Measurements from ENCODE around the gene ZNF43.
A peak's percentile ranks its signal among the peaks of the same experiment; 100 is the strongest.
"Not testable (repeated sequence)": the region's sequence is repeated elsewhere in the genome, so short reads cannot be mapped to it uniquely, and the experiment has no call there.

Gene ZNF43

DNA sequence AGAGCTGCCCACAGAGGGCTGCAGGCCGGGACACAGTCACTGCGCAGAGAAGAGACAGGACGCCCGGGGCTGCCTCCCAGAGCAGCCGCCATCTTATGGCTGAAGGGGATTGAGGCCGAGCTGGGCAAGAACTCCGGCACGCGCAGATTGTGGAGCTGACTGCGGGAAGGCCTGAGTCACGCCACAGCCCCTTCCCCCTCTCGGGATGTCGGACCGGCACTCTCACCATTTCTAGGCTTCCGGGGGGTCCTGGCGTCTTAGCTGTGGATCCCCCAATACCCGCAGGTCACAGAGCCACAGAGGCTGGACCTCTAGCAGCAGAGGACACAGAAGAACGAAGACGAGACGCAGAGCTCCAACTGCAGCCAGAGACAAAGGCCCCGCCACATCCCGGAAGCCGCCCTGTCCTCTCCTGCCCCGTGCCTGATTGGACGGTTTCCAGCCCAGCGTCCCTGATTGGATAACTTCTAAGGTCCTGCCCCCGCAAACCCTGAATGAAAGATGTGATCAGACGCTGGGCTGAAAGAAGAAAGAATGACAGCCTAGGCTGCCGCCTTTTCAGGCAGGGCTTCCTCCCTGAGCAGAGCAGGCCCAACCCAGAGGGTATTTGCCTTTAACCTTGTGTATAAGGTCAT lies at the start of gene ZNF43:
Gene ZNF43, minus strand, starts transcription at position 373 of the 635 bp plus-strand sequence. Its CDS starts 144 bp downstream, at position 229.
- peak; percentile 78 to 93 for DNase-seq (ENCODE audit: extremely low read depth in 1 of 2, low read depth in 1 of 2)

DNA sequence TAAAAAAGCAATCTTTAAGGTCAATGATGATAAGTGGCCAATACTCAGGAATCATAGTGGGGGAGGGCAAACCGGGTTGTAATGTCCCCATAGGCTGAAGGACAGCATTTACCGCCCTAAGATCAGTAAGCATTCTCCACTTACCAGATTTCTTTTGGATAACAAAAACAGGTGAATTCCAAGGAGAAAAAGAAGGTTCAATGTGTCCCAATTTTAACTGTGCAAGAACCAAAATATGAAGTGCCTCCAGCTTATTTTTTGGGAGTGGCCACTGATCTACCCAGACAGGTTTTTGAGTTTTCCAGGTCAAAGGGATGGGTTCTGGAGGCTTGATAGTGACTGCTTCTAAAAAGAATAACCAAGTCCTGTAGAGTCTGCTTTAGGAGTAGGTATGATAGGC lies 49.5 kb upstream of the ZNF43 start:
- DNase-seq (ENCODE audit: extremely low read depth in 1 of 2, low read depth in 1 of 2), result not testable (repeated sequence)

DNA sequence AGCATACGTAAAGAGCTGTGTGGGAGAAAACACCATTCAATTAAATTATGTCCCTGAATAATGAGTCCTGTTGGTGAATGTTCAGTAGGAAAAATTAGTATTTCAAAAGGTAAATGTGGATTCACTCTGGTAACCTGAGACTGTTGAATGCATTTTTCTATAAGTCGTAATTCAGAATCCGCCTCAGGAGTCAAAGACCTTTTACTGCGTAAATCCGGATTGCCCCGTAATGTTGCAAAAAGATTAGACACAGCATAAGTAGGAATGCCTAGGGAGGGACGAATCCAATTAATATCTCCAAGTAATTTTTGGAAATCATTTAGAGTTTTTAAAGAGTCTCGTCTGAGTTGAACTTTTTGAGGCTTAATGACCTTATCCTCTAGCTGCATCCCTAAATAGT lies 48.8 kb upstream of the ZNF43 start:
- not testable (repeated sequence) for DNase-seq (ENCODE audit: extremely low read depth in 1 of 2, low read depth in 1 of 2)

DNA sequence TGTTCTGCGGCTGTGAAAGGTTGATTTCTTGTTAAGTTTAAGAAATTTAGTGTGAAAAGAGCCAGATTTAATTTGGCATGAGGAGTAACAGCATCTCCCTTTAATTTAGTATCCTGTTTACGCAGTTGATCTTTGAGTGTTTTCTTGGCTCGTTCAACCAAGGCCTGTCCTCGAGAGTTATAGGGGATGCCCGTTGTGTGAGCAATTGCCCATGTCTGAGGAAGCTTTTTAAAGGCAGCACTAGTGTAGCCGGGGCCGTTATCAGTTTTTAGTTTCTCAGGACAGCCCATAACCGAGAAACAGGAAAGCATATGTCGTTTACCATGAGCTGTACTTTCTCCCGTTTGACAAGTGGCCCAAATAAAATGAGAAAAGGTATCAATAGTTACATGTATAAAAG lies 47.5 kb upstream of the ZNF43 start:
- DNase-seq (ENCODE audit: extremely low read depth in 1 of 2, low read depth in 1 of 2), result no peak

DNA sequence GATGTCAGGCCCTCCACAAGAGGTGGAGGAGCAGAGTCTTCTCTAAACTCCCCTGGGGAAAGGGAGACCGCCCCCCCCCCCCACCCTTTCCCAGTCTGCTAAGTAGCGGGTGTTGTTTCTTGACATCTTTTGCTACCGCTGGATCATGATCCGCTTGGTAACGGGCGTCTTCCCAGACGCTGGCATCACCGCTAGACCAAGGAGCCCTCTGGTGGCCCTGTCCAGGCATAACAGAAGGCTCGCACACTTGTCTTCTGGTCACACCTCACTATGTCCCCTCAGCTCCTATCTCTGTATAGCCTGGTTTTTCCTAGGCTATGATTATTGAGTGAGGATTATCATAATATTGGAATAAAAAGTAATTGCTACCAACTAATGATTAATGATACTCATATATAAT lies 44.8 kb upstream of the ZNF43 start:
- not testable (repeated sequence) for DNase-seq (ENCODE audit: extremely low read depth in 1 of 2, low read depth in 1 of 2)

DNA sequence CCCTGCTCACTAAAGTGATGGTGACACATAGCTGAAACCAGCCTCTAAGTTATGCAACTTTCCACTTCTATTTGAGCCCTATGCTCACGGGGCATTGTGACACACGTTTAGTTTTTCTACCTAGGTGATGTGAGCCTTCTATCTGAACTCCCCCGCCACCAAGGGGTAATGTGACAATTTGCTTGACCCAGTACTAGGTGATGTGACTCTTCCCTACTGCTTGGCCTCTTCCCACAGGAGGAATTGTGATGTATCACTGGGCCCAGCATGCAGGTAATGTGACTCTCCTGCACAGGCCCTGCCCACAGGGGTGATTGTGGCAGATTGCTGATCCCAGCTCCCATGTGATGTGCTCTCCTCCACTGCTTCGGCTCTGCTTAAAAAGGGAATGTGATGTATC lies 42.7 kb upstream of the ZNF43 start:
- DNase-seq (ENCODE audit: extremely low read depth in 1 of 2, low read depth in 1 of 2), result no peak

DNA sequence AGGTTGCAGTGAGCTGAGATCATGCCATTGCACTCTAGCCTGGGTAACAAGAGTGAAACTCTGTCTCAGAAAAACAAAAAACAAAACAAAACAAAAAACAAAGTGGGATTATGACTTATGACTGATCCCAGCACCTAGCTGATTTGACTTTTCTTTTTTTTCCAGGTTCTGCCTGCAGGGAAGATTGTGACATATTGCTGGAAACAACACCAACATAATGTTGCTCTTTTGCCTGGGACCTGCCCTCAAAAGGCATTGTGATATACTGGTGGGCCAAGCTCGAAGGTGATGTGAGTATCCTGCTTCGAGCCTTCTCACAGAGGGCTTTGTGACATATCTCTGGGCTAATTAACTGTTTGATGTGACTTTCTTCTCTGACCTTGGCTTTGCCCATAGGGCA lies 42.0 kb upstream of the ZNF43 start:
- no peak for DNase-seq (ENCODE audit: extremely low read depth in 1 of 2, low read depth in 1 of 2)

DNA sequence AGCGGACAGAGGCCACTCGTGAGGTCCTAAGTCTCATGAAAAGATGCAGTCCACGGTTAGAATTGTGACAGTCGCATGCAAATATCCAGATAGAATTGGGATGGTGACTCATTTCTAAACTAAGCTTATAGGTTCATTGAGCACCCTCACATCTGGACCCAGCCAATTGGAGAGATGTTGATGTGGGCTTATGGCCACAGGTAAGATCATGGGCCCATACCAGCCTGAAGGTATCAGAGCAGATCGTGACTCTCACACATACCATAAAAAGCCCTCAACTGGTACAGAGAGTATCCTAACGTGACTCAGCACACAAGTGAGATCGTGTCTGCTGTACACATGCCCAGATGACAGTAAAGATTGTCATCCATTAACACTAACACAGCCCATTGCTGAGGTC lies 40.6 kb upstream of the ZNF43 start:
- not testable (repeated sequence) for DNase-seq (ENCODE audit: extremely low read depth in 1 of 2, low read depth in 1 of 2)

DNA sequence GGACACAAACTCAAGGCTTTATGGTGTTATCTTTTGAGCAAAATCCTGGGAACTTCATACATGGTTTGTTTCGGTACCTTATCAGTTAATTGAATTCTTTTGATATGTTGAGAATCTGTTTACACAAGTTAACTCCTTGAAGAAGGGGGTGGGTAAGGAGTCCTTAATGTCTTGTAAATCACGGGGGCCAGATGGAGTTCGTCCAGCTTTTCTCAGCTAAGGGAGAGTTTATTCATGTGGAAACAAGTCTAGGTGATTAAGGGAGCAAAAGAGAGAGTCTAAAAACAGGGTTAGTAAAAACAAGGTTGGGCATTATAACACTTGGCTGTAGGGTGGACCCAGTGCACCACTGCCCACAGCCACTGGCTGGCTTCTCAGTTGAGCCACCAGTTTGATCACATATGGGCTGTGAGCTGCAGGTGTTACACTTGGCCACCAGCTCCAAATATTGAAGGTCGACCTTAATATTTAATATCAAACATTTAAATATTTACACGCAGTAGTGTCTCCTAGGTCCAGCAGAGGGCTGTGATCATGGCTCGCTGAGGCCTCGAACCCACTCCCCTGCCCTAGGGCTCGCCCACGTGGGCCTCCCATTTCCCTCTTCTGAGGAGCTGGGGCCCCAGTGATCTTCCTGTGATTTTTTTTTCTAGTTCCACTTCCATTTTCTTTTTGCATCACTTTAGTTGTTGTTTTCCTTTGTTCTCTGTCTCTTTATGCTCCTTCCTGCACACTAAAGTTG lies 21.0 kb upstream of the ZNF43 start:
- no peak for DNase-seq (ENCODE audit: extremely low read depth in 1 of 2, low read depth in 1 of 2)

DNA sequence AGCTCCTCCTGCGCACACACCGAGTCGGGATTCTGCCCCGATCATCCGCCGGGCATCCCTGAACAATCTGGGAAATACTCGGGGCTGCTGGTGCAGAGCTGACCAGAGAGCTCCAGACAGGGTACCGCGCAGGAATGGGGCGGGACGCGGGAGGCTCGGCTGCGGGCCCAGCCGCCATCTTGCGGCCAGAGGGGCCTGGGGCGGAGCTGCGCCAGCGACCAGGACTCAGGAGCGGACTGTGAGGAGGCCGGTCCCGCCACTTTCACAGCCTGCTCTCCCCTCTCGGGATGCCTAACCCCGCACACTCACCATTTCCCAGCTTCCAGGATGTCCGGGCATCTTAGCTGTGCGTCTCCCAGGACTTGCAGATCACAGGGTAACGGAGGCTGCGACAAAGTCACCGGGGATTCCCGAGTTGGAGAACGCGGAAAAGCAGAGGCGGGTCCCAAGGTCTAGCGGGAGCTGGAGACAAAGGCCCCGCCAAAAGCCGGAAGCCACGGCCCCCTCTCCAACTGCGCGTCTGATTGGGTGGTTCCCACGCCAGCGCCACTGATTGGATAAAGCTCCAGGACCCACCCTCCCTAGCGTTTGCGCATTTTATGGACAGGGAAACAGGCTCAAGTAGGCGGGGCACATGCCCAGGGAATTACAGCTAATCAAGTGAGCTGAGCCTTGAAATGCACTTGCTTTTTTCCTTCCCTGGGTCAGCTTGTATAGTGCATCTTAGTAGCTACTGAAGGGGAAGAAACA lies 15.8 kb upstream of the ZNF43 start:
- peak; percentile 73 to 89 for DNase-seq (ENCODE audit: extremely low read depth in 1 of 2, low read depth in 1 of 2)

DNA sequence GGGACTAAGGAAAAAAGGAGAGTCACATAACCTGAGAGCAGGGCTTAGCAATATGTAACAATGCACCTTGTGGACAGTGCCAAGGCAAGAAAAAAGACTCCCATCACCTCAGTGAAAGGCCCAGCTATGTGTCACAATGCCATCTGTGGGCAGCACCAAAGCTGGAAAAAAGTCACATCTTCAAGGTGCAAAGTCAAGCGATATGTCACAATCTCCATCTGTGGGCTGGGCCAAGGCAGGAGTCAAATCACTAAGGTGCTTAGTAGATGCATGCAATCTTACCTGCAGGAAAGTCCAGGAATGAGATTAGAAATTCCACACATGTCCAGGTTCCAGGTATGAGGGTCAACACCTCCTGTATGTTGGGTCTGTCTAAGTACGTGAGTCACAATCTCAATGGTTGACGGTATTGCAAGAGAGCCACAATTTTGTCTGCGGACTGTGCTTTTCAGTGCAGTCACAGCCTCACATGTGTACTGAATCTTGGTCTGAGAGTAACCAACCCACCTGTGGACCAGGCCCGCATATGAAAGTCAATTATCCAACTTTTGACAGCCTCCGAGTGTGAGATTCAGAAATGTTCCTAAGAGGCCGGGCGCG lies 14.8 kb upstream of the ZNF43 start:
- no peak for DNase-seq (ENCODE audit: extremely low read depth in 1 of 2, low read depth in 1 of 2)

DNA sequence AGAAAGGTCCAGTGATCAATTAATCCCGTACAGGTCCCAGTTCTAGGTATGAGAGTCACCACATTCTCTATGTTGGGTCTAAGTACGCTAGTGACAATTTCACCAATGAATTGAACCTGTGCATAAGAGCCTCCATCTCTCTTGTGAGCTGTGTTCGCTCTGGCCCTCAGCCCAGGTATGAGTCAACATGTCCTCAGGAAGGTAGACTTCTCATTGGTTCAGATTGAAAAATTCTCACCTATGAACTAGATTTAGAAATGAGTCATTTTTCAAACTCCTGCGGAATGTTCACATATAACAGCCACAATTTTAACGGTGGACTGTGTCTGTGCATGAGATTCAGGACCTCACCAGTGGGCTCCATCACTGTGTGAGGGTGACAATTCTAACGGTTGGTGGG lies 12.7 kb upstream of the ZNF43 start:
- DNase-seq (ENCODE audit: extremely low read depth in 1 of 2, low read depth in 1 of 2), result no peak

DNA sequence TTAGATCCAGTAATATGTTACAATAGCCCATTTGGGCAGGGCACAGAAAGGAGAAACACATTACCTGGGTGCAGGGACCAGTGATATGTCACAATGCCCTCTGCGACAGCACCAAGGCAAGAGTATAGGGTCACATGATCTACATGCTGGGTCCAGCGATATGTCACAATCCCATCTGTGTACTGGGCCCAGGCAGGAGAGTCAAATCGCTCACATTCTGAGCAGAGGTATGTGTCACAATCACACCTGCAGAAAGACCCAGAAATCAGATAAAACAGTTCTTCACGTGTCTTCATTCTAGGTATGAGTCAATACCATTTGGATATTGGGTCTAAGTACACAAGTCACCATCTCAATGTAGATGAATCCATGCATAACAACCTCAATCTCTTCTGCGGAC lies 7.1 kb upstream of the ZNF43 start:
- DNase-seq (ENCODE audit: extremely low read depth in 1 of 2, low read depth in 1 of 2), result no peak

DNA sequence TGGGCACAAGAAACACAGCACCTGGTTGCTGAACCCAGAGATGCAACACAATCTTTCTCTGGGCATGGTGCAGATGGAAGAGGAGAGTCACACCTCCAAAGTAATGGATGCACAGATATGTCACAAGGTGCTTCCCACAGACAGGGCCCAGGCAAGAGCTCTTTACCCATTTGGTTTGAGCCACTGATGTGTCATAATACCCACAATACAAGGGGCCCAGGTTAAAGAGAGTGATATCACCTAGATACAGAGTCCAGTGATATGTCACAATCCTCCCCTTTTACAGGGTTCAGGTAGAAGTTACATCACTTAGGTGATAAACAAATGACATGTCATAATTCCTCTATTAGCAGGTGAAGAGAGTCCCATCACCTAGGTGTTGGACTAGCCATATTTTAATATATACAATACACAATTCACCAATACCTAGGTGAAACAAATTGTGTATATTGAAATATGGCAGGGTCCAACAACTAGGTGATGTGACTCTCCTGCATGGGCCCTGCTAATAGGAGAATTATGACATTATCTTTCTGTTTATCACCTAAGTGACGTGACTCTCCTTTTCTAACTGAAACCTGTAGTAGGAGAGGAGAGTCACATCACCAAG lies 5.6 kb upstream of the ZNF43 start:
- DNase-seq (ENCODE audit: extremely low read depth in 1 of 2, low read depth in 1 of 2), result no peak

DNA sequence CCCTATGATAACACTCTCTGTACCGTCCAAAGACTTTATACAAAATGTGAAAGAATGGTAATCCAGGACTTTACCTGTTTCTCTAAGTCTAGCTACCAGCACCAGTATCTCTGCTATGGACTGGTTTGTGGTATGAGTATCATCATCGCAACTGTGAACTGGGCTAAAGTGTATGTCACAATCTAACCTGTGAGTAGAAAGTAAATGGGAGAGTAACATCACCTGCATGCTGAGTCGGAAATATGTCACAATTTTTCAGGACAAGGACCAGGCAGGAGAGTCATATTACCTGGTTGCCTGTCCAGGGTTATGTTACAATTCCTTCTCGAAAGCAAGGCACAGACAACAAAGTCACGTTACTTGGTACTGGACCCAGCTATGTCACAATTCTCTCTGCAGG lies 5.1 kb upstream of the ZNF43 start:
- DNase-seq (ENCODE audit: extremely low read depth in 1 of 2, low read depth in 1 of 2), result no peak

DNA sequence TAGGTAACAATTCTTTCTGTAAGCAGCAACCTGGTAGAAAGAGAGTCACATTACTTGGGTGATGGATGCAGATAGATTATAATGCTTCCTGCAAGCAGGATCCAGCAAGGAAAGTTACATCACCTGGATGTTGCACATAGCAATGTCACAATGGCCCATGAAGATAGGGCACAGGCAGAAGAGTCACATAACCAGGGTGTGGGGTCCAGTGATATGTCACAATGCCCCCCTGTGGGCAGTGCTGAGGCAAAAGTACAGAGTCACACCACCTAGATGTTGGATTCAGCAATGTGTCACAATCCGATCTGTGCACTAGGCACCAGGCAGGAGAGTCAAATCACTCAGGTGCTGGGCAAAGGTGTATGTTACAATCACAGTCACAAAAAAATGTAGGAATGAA lies 4.0 kb upstream of the ZNF43 start:
- DNase-seq (ENCODE audit: extremely low read depth in 1 of 2, low read depth in 1 of 2), result no peak

DNA sequence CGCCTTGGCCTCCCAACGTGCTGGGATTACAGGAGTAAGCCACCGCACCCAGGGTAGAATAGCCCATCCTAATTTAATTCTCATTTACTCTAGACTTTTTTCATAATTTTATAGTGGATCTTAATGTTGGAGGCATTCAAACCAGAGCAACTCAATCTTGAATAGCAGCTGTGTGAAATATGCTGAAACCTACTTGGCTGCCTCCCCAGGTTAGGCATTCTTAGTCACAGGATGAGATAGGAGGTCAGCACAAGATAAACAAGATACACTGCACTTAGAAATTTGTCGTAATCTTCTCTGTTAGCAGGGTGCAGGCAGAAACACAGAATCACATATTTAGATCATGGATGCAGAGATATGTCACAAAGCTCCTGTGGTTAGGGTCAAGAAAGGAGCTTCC lies 2.7 kb upstream of the ZNF43 start:
- DNase-seq (ENCODE audit: extremely low read depth in 1 of 2, low read depth in 1 of 2), result no peak

DNA sequence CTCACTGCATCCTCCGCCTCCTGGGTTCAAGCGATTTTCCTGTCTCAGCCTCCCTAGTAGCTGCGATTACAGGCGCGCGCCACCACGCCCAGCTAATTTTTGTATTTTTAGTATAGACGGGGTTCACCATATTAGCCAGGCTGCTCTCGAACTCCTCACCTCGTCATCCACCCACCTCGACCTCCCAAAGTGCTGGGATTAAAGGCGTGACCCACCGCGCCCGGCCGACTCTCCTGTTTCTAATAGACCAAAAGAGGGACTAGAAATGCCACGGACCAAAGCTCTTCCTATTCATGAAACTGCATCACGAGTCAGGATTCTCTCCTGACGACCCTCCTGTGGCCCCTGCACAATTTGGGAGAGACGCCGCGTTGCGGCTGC lies 563 bp downstream of the ZNF43 start:
- DNase-seq (ENCODE audit: extremely low read depth in 1 of 2, low read depth in 1 of 2), result no peak

DNA sequence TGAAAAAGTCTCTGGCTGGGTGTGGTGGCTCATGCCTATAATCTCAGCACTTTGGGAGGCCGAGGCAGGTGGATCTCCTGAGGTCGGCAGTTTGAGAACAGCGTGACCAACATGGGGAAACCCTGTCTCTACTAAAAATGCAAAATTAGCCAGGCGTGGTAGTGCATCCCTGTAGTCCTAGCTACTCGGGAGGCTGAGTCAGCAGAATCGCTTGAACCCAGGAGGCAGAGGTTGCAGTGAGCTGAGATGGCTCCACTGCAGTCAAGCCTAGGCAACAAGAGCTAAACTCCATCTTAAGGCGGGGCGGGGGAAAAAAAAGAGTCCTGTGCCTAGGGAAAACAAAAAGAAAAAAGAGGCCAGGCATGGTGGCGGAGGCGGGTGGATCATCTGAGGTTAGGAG lies 2.2 kb downstream of the ZNF43 start:
- no peak for DNase-seq (ENCODE audit: extremely low read depth in 1 of 2, low read depth in 1 of 2)

DNA sequence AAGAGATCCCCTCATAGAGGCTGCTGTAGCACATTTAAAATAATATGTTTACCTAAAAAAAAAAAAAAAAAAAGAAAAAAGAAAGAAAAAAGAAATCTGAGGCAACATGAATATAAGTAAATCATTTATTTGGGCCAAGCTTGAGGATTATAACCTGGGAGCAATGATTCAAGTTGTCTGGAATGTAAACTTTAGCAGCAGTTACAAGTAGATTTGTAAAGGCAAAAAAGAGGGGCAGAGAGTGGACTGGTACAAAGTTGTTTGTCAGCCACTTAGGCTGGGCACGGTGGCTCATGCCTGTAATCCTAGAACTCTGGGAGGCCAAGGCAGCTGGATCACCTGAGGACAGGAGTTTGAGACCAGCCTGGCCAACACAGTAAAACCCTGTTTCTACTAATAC lies 11.3 kb downstream of the ZNF43 start:
- DNase-seq (ENCODE audit: extremely low read depth in 1 of 2, low read depth in 1 of 2), result no peak

DNA sequence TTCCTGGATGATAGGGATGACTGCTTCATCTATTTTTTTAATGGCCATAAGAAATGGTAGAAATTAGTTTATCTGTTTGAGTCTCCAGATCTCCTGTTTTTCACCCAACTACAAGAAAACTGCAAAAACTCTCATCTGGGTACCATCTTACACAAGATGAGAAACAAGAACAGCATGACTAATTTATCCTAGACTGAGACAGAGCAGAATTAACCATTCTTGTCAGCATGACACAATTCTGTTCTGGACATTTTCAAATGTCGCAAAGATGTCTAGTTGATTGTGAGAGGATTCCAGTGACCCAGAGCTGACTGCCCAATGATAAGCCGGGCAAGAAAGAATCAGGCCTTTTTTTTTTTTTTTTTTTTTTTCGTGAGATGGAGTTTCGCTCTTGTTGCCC lies 12.8 kb downstream of the ZNF43 start:
- DNase-seq (ENCODE audit: extremely low read depth in 1 of 2, low read depth in 1 of 2), result no peak
